Prostate gland (tissue), 2 donors: ENCODE data around the gene TNK2.

ENCODE experiments used
- CTCF ChIP-seq, 4 experiments: fragments of 200-600 bp in 2 of 4; fragments of 450-650 bp in 2 of 4; sonication (generic) in 2 of 4; IDR thresholded peaks; 1 replicate in 3 of 4; 2 replicates in 1 of 4; pipeline ENCODE4 v1.5.1; 2016 to 2019; ENCODE audit warnings: antibody characterized with exemption in 4 of 4, mild to moderate bottlenecking in 2 of 4, moderate library complexity in 2 of 4
- POLR2A ChIP-seq: fragments of 450-650 bp; IDR thresholded peaks from one replicate; pipeline ENCODE4 v1.6.1; 2016; ENCODE audit warnings: antibody characterized with exemption, mild to moderate bottlenecking
- POLR2AphosphoS5 ChIP-seq: sonication (generic); formaldehyde crosslinking; IDR thresholded peaks from one replicate; pipeline ENCODE4 v1.6.1; 2017; ENCODE audit warnings: antibody characterized with exemption

GRCh38 chr3:195888981-195889869, 19.1 kb downstream of the TNK2 start:
- TF ChIP-seq CTCF (IDR thresholded peaks at IDR 0.05) (no peak), POLR2AphosphoS5 (no peak), POLR2A (no peak)
